ENCODE measurements around the gene CCDC170. TPM values are rescaled to one million over a fixed set of nuclear protein-coding genes. Genes with fewer than 3 reads are reported as not detected.

CCDC170 gene
- total and polyA plus RNA-seq, 3 donors from 2014 or later = 3.1 to 9.5 (median 3.3) TPM

DNA sequence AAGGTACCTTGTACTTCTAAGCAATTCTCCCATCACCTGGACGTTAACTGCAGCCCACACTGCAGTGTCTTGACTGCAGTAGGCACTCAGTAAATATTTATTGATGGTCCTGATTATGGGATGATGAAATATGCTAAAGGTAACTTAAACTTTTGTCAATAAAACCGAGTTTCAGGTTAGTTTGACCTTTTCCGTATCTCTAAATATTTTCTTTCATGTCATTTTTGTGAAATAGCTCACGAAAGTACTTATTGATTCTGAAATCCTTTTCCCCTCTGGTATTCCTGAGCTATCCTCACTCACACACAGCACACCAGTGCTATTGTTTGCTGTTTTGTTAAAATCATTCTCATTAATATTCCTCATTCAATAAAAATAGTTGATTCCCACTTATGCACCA is 164.3 kb downstream of the CCDC170 start:
- Histone ChIP-seq H3K9me3 (no peaks in the 10 kb centered on the region), H3K4me3 (no peak overlapping the region), H3K36me3 (ENCODE audit: low read depth, missing control alignments) (no peaks in the 10 kb centered on the region), H3K4me1 (no peaks in the 10 kb centered on the region), H3K27me3 (no peaks in the 10 kb centered on the region), H3K27ac (no peak overlapping the region)
- TF ChIP-seq, protein P1, sequence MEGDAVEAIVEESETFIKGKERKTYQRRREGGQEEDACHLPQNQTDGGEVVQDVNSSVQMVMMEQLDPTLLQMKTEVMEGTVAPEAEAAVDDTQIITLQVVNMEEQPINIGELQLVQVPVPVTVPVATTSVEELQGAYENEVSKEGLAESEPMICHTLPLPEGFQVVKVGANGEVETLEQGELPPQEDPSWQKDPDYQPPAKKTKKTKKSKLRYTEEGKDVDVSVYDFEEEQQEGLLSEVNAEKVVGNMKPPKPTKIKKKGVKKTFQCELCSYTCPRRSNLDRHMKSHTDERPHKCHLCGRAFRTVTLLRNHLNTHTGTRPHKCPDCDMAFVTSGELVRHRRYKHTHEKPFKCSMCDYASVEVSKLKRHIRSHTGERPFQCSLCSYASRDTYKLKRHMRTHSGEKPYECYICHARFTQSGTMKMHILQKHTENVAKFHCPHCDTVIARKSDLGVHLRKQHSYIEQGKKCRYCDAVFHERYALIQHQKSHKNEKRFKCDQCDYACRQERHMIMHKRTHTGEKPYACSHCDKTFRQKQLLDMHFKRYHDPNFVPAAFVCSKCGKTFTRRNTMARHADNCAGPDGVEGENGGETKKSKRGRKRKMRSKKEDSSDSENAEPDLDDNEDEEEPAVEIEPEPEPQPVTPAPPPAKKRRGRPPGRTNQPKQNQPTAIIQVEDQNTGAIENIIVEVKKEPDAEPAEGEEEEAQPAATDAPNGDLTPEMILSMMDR (IDR thresholded peaks at IDR 0.05) = no peak
- no peak for TF ChIP-seq POLR2A (IDR thresholded peaks at IDR 0.05)
- DNase-seq = no peak
- 82 to 84% methylated on average over 4 of the region's 4 CpGs for WGBS, 2 donors
- intact Hi-C loops (cut with DNase I; ENCODE audit: low total_unique reads) = no loop called here

DNA sequence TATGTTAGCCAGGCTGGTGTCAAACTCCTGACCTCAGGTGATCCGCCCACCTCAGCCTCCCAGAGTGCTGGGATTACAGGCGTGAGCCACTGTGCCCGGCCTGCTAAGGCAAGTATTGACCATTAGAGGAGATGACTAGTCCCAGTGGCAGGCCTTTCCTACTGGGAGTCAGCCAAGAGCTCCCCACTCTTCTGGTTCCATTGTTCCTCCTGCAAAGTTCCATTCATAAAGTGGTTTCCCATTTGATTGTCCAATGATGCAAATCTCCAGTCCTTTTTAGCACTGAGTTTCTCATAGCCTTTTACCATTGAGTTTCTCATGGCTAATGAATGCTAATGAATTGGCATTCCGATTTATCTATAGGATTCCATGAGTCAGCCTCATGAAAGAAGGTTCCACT is 165.4 kb downstream of the CCDC170 start:
- Histone ChIP-seq H3K27ac (no peak overlapping the region), H3K9me3 (no peaks in the 10 kb centered on the region), H3K36me3 (ENCODE audit: low read depth, missing control alignments) (no peaks in the 10 kb centered on the region), H3K27me3 (no peaks in the 10 kb centered on the region), H3K4me3 (no peak overlapping the region), H3K4me1 (no peaks in the 10 kb centered on the region)
- WGBS, 2 donors = 85 to 95% methylated on average over 4 of the region's 4 CpGs
- TF ChIP-seq, protein P1 (IDR thresholded peaks at IDR 0.05) = no peak
- TF ChIP-seq POLR2A (IDR thresholded peaks at IDR 0.05) = no peak
- intact Hi-C loops (cut with DNase I; ENCODE audit: low total_unique reads) = no loop called here
- no peak for DNase-seq

DNA sequence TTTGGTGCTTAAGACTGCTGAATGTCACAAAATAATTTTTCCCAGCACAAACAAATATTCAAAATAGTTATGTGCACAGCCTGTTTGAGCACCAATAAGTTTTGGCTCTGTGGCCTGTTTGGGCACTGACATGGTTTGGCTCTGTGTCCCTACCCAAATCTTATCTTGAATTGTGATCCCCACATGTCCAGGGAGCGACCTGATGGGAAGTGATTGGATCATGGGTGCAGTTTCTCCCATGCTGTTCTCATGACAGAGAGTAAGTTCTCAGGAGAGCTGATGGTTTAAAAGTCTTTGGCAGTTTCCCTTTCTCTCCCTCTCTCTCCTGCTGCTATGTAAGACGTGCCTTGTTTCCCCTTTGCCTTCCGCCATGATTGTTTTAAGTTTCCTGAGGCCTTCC is 167.7 kb downstream of the CCDC170 start:
- intact Hi-C loops (cut with DNase I; ENCODE audit: low total_unique reads) = no loop called here
- Histone ChIP-seq H3K27ac (no peak overlapping the region), H3K27me3 (no peaks in the 10 kb centered on the region), H3K4me3 (no peak overlapping the region), H3K9me3 (no peaks in the 10 kb centered on the region), H3K4me1 (no peaks in the 10 kb centered on the region), H3K36me3 (ENCODE audit: low read depth, missing control alignments) (no peaks in the 10 kb centered on the region)
- TF ChIP-seq, protein P1 (IDR thresholded peaks at IDR 0.05) = no peak
- no peak for TF ChIP-seq POLR2A (IDR thresholded peaks at IDR 0.05)
- DNase-seq = no peak
- 95% methylated on average over 3 of the region's 3 CpGs for WGBS, 2 donors

DNA sequence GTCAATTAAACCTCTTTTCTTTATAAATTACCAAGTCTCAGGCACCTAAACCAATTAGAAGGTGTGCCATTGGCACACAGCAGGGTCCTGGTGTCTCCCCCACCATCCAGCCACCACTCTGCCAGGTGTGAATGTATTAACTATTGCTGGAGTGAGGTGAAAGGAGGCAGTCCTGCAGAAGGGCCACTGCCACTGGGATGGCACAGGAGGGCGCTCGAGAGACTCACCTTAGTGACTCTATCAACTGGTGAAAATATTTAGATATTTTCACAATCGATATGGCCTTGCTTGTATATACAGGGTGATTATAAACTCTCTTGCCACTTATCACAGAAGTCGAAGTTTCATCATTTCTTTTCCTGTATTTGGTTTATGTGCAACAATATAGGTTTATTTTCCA is 168.1 kb downstream of the CCDC170 start:
- H3K36me3 ChIP-seq (ENCODE audit: low read depth, missing control alignments) = no peaks in the 10 kb centered on the region
- intact Hi-C loops (cut with DNase I; ENCODE audit: low total_unique reads) = no loop called here
- 54 to 78% methylated on average over 4 of the region's 4 CpGs for WGBS, 2 donors

DNA sequence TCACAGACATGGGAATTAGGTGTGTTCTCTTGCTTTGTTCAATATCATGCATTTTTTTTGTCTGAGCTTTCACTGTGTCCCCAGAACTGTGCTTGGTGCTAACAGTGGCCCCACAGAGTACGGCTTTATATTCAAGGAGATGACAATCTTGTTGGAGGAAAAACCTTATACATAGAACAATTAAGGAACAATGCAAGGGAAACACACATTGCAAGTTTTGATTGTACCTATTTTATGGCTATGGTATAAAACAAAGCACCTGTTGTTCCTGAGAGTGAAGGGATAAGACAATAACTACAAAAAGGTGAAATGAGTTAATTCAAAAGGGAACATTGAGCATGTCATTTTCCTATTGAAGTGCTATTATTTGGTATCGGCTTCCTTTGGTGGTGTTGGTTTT is 169.7 kb downstream of the CCDC170 start:
- no peak for DNase-seq
- 96 to 97% methylated on average over 2 of the region's 2 CpGs for WGBS, 2 donors
- Histone ChIP-seq H3K27me3 (no peaks in the 10 kb centered on the region), H3K36me3 (ENCODE audit: low read depth, missing control alignments) (no peaks in the 10 kb centered on the region), H3K9me3 (no peaks in the 10 kb centered on the region), H3K27ac (no peak overlapping the region), H3K4me3 (no peak overlapping the region), H3K4me1 (no peaks in the 10 kb centered on the region)
- intact Hi-C loops (cut with DNase I; ENCODE audit: low total_unique reads) = no loop called here
- TF ChIP-seq POLR2A (IDR thresholded peaks at IDR 0.05) = no peak
- TF ChIP-seq, protein P1 (IDR thresholded peaks at IDR 0.05) = no peak

More for the DNA sequence above, 168.1 kb downstream of the CCDC170 start:
- TF ChIP-seq POLR2A (IDR thresholded peaks at IDR 0.05) = no peak
- TF ChIP-seq, protein P1 (IDR thresholded peaks at IDR 0.05) = no peak
- H3K27me3 ChIP-seq = no peaks in the 10 kb centered on the region
- H3K4me3 ChIP-seq = no peak overlapping the region
- H3K27ac ChIP-seq = no peak overlapping the region
- H3K9me3 ChIP-seq = no peaks in the 10 kb centered on the region
- H3K4me1 ChIP-seq = no peaks in the 10 kb centered on the region
- no peak for DNase-seq
